ENCODE results near the gene SPINK2. TPM values are rescaled to one million over a fixed set of nuclear protein-coding genes. Genes with fewer than 3 reads are reported as not detected.

The SPINK2 gene
- total and polyA plus RNA-seq, 2 of the 8 experiments (the other 6 are each of a cell fraction or from before 2014, with no cell fraction given) = 0.89 to 1.4 TPM

DNA sequence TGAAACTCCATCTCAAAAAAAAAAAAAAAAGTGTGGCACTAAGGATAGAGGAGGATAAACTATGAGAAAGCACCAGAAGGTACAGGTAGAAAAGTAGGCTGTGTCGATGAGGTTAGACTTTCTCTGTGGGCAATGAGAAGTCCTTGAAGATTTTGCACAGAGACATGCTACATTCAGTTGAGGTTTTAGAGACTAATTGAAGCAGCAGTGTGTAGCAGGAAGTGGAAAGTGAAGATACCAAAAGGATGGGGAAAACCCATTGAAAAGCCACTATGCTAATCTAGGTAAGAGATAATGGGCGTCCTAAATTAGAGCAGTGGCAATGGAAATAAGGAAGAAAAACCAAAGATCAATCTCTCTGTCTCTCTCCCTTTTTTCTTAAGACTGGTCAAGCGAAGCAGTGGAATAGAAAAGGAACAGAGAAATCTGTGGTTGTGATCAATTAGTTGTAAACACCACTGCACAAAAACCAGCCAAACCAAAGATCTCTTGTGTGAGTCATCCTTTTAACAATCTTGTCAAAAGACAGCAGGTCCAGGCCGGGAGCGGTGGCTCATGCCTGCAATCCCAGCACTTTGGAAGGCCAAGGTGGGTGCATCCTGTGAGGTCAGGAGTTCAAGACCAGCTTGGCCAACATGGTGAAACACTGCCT is 3.5 kb downstream of the SPINK2 start:
- Histone ChIP-seq H3K79me1 (ENCODE audit: low read depth, low read length) (no peaks in the 10 kb centered on the region), H3K56ac (replicated peaks; ENCODE audit: insufficient read length, low read depth, low read length) (no peak overlapping the region), H3K14ac (ENCODE audit: insufficient read length) (no peak overlapping the region), H2BK12ac (ENCODE audit: low read depth, low read length) (no peak overlapping the region), H2AFZ (ENCODE audit: low read length) (no peak overlapping the region), H3K4me3 (ENCODE audit: extremely low read depth in 1 of 4, insufficient read depth in 2 of 4, low read depth in 3 of 4, low read length in 4 of 4) (no peak overlapping the region), H4K5ac (ENCODE audit: insufficient read length, low read depth, low read length) (no peak overlapping the region), H3K4me1 (replicated peaks in 1 of 4; ENCODE audit: control insufficient read depth in 3 of 4, insufficient read depth in 4 of 4, low read length in 3 of 4) (no peaks in the 10 kb centered on the region), H3K36me3 (ENCODE audit: control insufficient read depth in 2 of 4, insufficient read depth in 4 of 4, low read length in 3 of 4) (no peaks in the 10 kb centered on the region), H3K27ac (ENCODE audit: low read depth, low read length) (no peak overlapping the region), H3K23ac (ENCODE audit: insufficient read length) (no peak overlapping the region), H2AK5ac (ENCODE audit: low read depth, low read length) (no peak overlapping the region), H2BK120ac (replicated peaks; ENCODE audit: low read depth, low read length) (no peak overlapping the region), H3K9me3 (ENCODE audit: insufficient read depth in 2 of 2, low read depth in 1 of 2, low read length in 1 of 2) (no peaks in the 10 kb centered on the region), H3K18ac (ENCODE audit: extremely low read depth, low read length) (no peak overlapping the region), H2BK5ac (ENCODE audit: low read depth, low read length) (no peak overlapping the region), H4K91ac (replicated peaks; ENCODE audit: insufficient read length, low read length) (no peak overlapping the region), H4K20me1 (replicated peaks in 1 of 2; ENCODE audit: control insufficient read depth in 1 of 2, insufficient read depth in 2 of 2, low read length in 2 of 2) (no peaks in the 10 kb centered on the region), H3K4me2 (ENCODE audit: insufficient read depth in 1 of 2, low read depth in 2 of 2, low read length in 2 of 2) (no peak overlapping the region), H3K23me2 (ENCODE audit: low read depth, low read length) (peaks cover 5% of the 10 kb centered on the region), H3K27me3 (replicated peaks in 1 of 4; ENCODE audit: control insufficient read depth in 3 of 4, extremely low read depth in 1 of 4, insufficient read depth in 3 of 4, low read length in 3 of 4) (peaks cover 8 to 16% (median 12%) of the 10 kb centered on the region in 4 experiments), H3K79me2 (ENCODE audit: control insufficient read depth in 1 of 2, insufficient read depth in 2 of 2, low read length in 2 of 2) (no peaks in the 10 kb centered on the region), H4K8ac (ENCODE audit: extremely low read depth, insufficient read depth, low read length) (no peak overlapping the region), H3K9ac (replicated peaks in 1 of 4; ENCODE audit: extremely low read depth in 1 of 4, low read depth in 3 of 4, low read length in 3 of 4) (no peak overlapping the region), H2BK15ac (ENCODE audit: low read length) (no peak overlapping the region), H2BK20ac (ENCODE audit: low read length) (no peak overlapping the region), H3K4ac (replicated peaks; ENCODE audit: insufficient read length, low read depth, low read length) (no peak overlapping the region)
- ChIA-PET CTCF (ENCODE audit: partially characterized antibody) (interaction anchor here (1.4 kb wide), 1 partner anchor 18 kb away, joined by 7 read pairs; no protein-coding TSS in a partner anchor), POLR2A (ENCODE audit: partially characterized antibody) (no interaction called here)
- WGBS, 2 experiments (ENCODE audit: extremely low coverage in 1 of 2, insufficient coverage in 1 of 2, insufficient read length in 1 of 2, insufficient replicate concordance in 2 of 2, low coverage in 1 of 2, low lambda C conversion rate in 2 of 2, missing lambda C conversion rate in 1 of 2) = 67% methylated on average over 5 of the region's 5 CpGs; no CpG with 5 or more reads in 1 of the 2 experiments
- FAIRE-seq (no peak), DNase-seq (ENCODE audit: low read depth in 1 of 2, low spot score in 2 of 2) (no peak)
- TF ChIP-seq CREB1 (IDR thresholded peaks at IDR 0.05) (no peak), KDM1A (IDR thresholded peaks at IDR 0.05; ENCODE audit: borderline replicate concordance, low read length) (no peak), SUZ12 (IDR thresholded peaks at IDR 0.05; ENCODE audit: low read length) (no peak), HDAC2 (IDR thresholded peaks at IDR 0.05; ENCODE audit: borderline replicate concordance in 1 of 2, low read depth in 2 of 2, low read length in 2 of 2) (no peak), POLR2AphosphoS5 (IDR thresholded peaks at IDR 0.05; ENCODE audit: low read depth, low read length) (no peak), CTCF (IDR thresholded peaks at IDR 0.05; ENCODE audit: control extremely low read depth in 1 of 3, insufficient read depth in 1 of 3, low read depth in 1 of 3, low read length in 3 of 3) (no peak), CHD1 (IDR thresholded peaks at IDR 0.05; ENCODE audit: low read depth, low read length) (no peak), PHF8 (conservative IDR thresholded peaks at IDR 0.05; ENCODE audit: low read depth, low read length) (no peak)
- TF ChIP-seq, protein P1, sequence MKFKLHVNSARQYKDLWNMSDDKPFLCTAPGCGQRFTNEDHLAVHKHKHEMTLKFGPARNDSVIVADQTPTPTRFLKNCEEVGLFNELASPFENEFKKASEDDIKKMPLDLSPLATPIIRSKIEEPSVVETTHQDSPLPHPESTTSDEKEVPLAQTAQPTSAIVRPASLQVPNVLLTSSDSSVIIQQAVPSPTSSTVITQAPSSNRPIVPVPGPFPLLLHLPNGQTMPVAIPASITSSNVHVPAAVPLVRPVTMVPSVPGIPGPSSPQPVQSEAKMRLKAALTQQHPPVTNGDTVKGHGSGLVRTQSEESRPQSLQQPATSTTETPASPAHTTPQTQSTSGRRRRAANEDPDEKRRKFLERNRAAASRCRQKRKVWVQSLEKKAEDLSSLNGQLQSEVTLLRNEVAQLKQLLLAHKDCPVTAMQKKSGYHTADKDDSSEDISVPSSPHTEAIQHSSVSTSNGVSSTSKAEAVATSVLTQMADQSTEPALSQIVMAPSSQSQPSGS (IDR thresholded peaks at IDR 0.05; ENCODE audit: low read length) = no peak

Measured in H1 (cell line).